Keratinocyte (primary cell): ENCODE results near the gene CCDC83. TPM values are rescaled to one million over a fixed set of nuclear protein-coding genes. Genes with fewer than 3 reads are reported as not detected.

ENCODE experiments used
- DNase-seq: peaks from one replicate; pipeline ENCODE4 v3.0.0-alpha.2; 2011; ENCODE audit warnings: low read depth, missing footprints, low spot score
- FAIRE-seq: peaks from 2 replicates; lab custom pipeline; 2011; peaks lifted over from hg19 to GRCh38; lab: Jason Lieb, UNC
- H2AFZ ChIP-seq: 2 replicates; pipeline ENCODE4 v1.6.0; 2012; ENCODE audit warnings: low read length, control low read depth, inconsistent platforms; ENCODE audit not compliant: control insufficient read depth
- H3K27ac ChIP-seq: 2 replicates; pipeline ENCODE4 v1.5.1; 2011; ENCODE audit warnings: low read length; ENCODE audit not compliant: control insufficient read depth, insufficient read depth
- H3K27me3 ChIP-seq: 3 replicates; pipeline ENCODE4 v1.6.0; 2011; ENCODE audit warnings: low read length; ENCODE audit not compliant: control insufficient read depth, insufficient read depth; ENCODE audit errors: extremely low read depth
- H3K36me3 ChIP-seq, 2 experiments: 2 replicates in 1 of 2; 3 replicates in 1 of 2; pipeline ENCODE4 v1.5.1; 2011; ENCODE audit warnings: low read length in 2 of 2, mild to moderate bottlenecking in 1 of 2; ENCODE audit not compliant: control insufficient read depth in 2 of 2, insufficient read depth in 2 of 2; ENCODE audit errors: extremely low read depth in 1 of 2
- H3K4me1 ChIP-seq: 3 replicates; pipeline ENCODE4 v1.5.1; 2011; ENCODE audit warnings: low read length; ENCODE audit not compliant: control insufficient read depth, insufficient read depth; ENCODE audit errors: extremely low read depth
- H3K4me2 ChIP-seq: 3 replicates; pipeline ENCODE4 v1.6.0; 2011; ENCODE audit warnings: low read depth, low read length; ENCODE audit not compliant: control insufficient read depth, insufficient read depth; ENCODE audit errors: extremely low read depth
- H3K4me3 ChIP-seq, 3 experiments: fragments of 200-600 bp in 1 of 3; sonication (generic) in 1 of 3; 2 replicates in 2 of 3; 3 replicates in 1 of 3; pipeline ENCODE4 v1.5.1; 2011 to 2016; ENCODE audit warnings: low read length in 3 of 3, mild to moderate bottlenecking in 3 of 3, control low read depth in 2 of 3, inconsistent platforms in 1 of 3, low read depth in 1 of 3, mixed read lengths in 1 of 3, mixed run types in 1 of 3, moderate library complexity in 1 of 3; ENCODE audit not compliant: control insufficient read depth in 2 of 3, insufficient read depth in 2 of 3; ENCODE audit errors: extremely low read depth in 1 of 3
- H3K79me2 ChIP-seq: 2 replicates; pipeline ENCODE4 v1.6.0; 2012; ENCODE audit warnings: low read length; ENCODE audit not compliant: control insufficient read depth, insufficient read depth
- H3K9ac ChIP-seq: 3 replicates; pipeline ENCODE4 v1.6.0; 2011; ENCODE audit warnings: low read length; ENCODE audit not compliant: control insufficient read depth, insufficient read depth; ENCODE audit errors: extremely low read depth
- H3K9me1 ChIP-seq: 3 replicates; pipeline ENCODE4 v1.6.0; 2011; ENCODE audit warnings: low read length; ENCODE audit not compliant: control insufficient read depth, insufficient read depth; ENCODE audit errors: extremely low read depth
- H3K9me3 ChIP-seq: 2 replicates; pipeline ENCODE4 v1.5.1; 2012; ENCODE audit warnings: low read depth, low read length; ENCODE audit not compliant: control insufficient read depth
- H4K20me1 ChIP-seq: 3 replicates; pipeline ENCODE4 v1.6.0; 2011; ENCODE audit warnings: low read length; ENCODE audit not compliant: control insufficient read depth, insufficient read depth; ENCODE audit errors: extremely low read depth
- EZH2 ChIP-seq: IDR thresholded peaks from one replicate; pipeline ENCODE4 v1.6.1; 2012; ENCODE audit warnings: inconsistent platforms, mild to moderate bottlenecking, low read length, moderate library complexity
- dilution Hi-C: fragments of 300-500 bp; cut with MboI; formaldehyde crosslinking; loops from one replicate; pipeline ENCODE4 v1.7.0; 2020; ENCODE audit warnings: low sequenced_read_pairs; ENCODE audit not compliant: extremely low pct_ligation_motif_present
- polyA minus RNA-seq, 3 experiments: library from RNA; depleted of rRNA, polyadenylated mRNA; stranded (reverse); fragments of >200 nt; gene quantifications; 1 replicate in 1 of 3; 2 replicates in 1 of 3; 3 replicates in 1 of 3; pipeline ENCODE4 v1.2.3, GENCODE V29; 2011
- polyA plus RNA-seq, 5 experiments: library from polyadenylated mRNA; depleted of rRNA in 3 of 5; stranded (reverse) in 3 of 5; stranded (forward) in 1 of 5; unstranded in 1 of 5; fragments of >200 nt; gene quantifications; 1 replicate in 1 of 5; 2 replicates in 3 of 5; 3 replicates in 1 of 5; pipeline versions ENCODE4 v1.2.1 to v1.2.3, GENCODE V29; 2011 to 2012; ENCODE audit warnings: missing spikeins in 2 of 5, low read depth in 1 of 5, low replicate concordance in 1 of 5
- TF ChIP-seq, protein P1 (sequence below), 3 experiments: IDR thresholded peaks in 1 of 3; conservative IDR thresholded peaks in 1 of 3; optimal IDR thresholded peaks in 1 of 3; 2 replicates in 2 of 3; 3 replicates in 1 of 3; pipeline versions ENCODE3 to v1.5.1; 2011; ENCODE audit warnings: low read length in 3 of 3, mild to moderate bottlenecking in 3 of 3, moderate library complexity in 2 of 3, control low read depth in 1 of 3, inconsistent platforms in 1 of 3; ENCODE audit not compliant: insufficient read depth in 2 of 3; ENCODE audit errors: extremely low read depth in 1 of 3

The CCDC83 gene
- polyA plus RNA-seq, result not detected in 3 replicates
- not detected for polyA plus RNA-seq (2011; ENCODE audit: low read depth)
- polyA plus RNA-seq (2011; cell fraction: cytosol; rRNA removed), result not detected in 2 replicates
- polyA plus RNA-seq (2011; cell fraction: nucleus; rRNA removed), result not detected in 2 replicates
- polyA plus RNA-seq (2012; ENCODE audit: low replicate concordance), result not detected in 2 replicates
- polyA minus RNA-seq, result not detected in 3 replicates
- polyA minus RNA-seq (2011; cell fraction: cytosol; rRNA and poly(A)+ RNA removed), result not detected
- polyA minus RNA-seq (2011; cell fraction: nucleus; rRNA and poly(A)+ RNA removed), result not detected in 2 replicates

GRCh38 chr11:85855341-85855656, at the start of gene CCDC83:
Gene CCDC83 (plus strand): TSS chr11:85855383. CDS start chr11:85865124, 9,741 bp downstream.
- FAIRE-seq (no peak), DNase-seq (no peak)
- H3K9me3 ChIP-seq, result no peaks in the 10 kb centered on the region
- dilution Hi-C loops, result no loop called here
- H3K27ac ChIP-seq, result peak within 1 kb of the TSS; percentile 53
- H3K9me1 ChIP-seq, result peaks cover 3% of the 10 kb centered on the region
- H3K79me2 ChIP-seq, result no peaks in the 10 kb centered on the region
- H3K4me3 ChIP-seq, result peak within 1 kb of the TSS; percentile 33 to 68 (median 49)
- no peaks in the 10 kb centered on the region for H4K20me1 ChIP-seq
- peak within 1 kb of the TSS; percentile 70 for H3K9ac ChIP-seq
- no peak for TF ChIP-seq EZH2
- TF ChIP-seq, protein P1, sequence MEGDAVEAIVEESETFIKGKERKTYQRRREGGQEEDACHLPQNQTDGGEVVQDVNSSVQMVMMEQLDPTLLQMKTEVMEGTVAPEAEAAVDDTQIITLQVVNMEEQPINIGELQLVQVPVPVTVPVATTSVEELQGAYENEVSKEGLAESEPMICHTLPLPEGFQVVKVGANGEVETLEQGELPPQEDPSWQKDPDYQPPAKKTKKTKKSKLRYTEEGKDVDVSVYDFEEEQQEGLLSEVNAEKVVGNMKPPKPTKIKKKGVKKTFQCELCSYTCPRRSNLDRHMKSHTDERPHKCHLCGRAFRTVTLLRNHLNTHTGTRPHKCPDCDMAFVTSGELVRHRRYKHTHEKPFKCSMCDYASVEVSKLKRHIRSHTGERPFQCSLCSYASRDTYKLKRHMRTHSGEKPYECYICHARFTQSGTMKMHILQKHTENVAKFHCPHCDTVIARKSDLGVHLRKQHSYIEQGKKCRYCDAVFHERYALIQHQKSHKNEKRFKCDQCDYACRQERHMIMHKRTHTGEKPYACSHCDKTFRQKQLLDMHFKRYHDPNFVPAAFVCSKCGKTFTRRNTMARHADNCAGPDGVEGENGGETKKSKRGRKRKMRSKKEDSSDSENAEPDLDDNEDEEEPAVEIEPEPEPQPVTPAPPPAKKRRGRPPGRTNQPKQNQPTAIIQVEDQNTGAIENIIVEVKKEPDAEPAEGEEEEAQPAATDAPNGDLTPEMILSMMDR (optimal IDR thresholded peaks at IDR 0.05 in 1 of 3, IDR thresholded peaks at IDR 0.05 in 1 of 3, conservative IDR thresholded peaks at IDR 0.05 in 1 of 3; ENCODE audit: extremely low read depth in 1 of 3, insufficient read depth in 2 of 3, low read length in 3 of 3), result no peak
- H3K4me2 ChIP-seq, result peak within 1 kb of the TSS; percentile 96
- H3K36me3 ChIP-seq, result no peaks in the 10 kb centered on the region
- peaks cover 5% of the 10 kb centered on the region for H3K4me1 ChIP-seq
- H3K27me3 ChIP-seq, result no peaks in the 10 kb centered on the region
- peak within 1 kb of the TSS; percentile 99 for H2AFZ ChIP-seq

GRCh38 chr11:85805387-85805786, 49.8 kb upstream of the CCDC83 start:
- Histone ChIP-seq H3K27me3 (no peaks in the 10 kb centered on the region), H3K4me1 (peaks cover 17% of the 10 kb centered on the region), H4K20me1 (no peaks in the 10 kb centered on the region), H2AFZ (no peak overlapping the region), H3K9me1 (no peaks in the 10 kb centered on the region), H3K36me3 (no peaks in the 10 kb centered on the region), H3K27ac (no peak overlapping the region), H3K9ac (no peak overlapping the region), H3K79me2 (no peaks in the 10 kb centered on the region), H3K4me2 (no peak overlapping the region), H3K9me3 (no peaks in the 10 kb centered on the region), H3K4me3 (no peak overlapping the region)
- FAIRE-seq, result no peak
- dilution Hi-C loops, result no loop called here
- DNase-seq, result no peak
- TF ChIP-seq, protein P1 (optimal IDR thresholded peaks at IDR 0.05 in 1 of 3, IDR thresholded peaks at IDR 0.05 in 1 of 3, conservative IDR thresholded peaks at IDR 0.05 in 1 of 3; ENCODE audit: extremely low read depth in 1 of 3, insufficient read depth in 2 of 3, low read length in 3 of 3), result no peak
- TF ChIP-seq EZH2, result no peak
